HG03280 (cell line): Measurements from ENCODE around the gene CSNK1G1.
A peak's percentile ranks its signal among the peaks of the same experiment; 100 is the strongest.

ENCODE experiments used
- ATAC-seq: cut with Tn5 transposase; IDR thresholded peaks from one replicate; pipeline ENCODE4 v1.9.1; 2021; ENCODE audit warnings: mild to moderate bottlenecking, moderate library complexity; ENCODE audit not compliant: unreplicated experiment

CSNK1G1 gene

GRCh38 chr15:64156652-64157331, 199.2 kb downstream of the CSNK1G1 start:
- ATAC-seq, result no peak

- no peak for ATAC-seq
Measured at GRCh38 chr15:64155802-64156651, 199.9 kb downstream of the CSNK1G1 start.

DNA sequence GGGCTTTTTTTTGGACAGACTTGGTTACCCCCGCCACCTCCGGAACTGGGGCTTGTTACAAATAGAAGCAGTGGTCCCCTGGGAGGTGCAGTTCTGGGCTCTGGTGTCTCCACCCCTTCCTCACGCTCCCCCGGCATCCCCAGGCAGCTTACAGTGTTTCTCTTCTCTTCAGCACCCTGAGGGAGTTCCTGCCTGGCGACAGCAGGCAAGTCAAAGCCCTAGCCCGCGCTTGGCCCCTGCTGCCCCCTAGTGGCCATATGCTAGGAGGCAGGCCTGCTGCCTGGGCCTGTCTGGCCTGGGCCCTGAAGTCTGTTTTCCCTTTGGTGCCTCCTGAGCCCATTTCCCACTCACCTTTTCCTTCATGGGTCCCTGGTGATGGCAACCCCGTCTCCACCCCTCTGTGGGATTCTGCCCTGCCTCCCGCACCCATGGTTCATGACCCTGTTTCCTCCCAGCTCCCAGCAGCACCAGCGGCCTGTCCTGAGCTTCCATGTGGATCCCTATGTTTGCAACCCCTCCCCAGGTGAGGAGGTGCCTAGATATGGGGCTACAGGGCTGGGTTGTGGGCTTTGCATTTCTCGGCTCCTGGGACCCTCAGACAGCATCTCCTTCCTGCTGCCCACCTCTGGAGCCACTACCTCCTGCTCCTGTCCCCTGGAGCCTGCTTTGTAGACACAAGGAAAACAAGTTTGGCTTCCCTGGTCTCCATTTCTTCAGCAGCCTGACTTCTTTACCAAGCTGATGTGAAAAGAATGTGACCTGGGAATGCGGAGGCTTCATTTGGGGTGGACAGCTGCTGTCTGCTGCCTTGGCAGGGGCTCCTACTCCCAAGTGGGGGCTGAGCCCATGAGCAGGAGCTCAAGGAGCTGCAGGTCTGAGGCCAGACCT, 202.2 kb downstream of the CSNK1G1 start:
- peak; percentile 53 for ATAC-seq

DNA sequence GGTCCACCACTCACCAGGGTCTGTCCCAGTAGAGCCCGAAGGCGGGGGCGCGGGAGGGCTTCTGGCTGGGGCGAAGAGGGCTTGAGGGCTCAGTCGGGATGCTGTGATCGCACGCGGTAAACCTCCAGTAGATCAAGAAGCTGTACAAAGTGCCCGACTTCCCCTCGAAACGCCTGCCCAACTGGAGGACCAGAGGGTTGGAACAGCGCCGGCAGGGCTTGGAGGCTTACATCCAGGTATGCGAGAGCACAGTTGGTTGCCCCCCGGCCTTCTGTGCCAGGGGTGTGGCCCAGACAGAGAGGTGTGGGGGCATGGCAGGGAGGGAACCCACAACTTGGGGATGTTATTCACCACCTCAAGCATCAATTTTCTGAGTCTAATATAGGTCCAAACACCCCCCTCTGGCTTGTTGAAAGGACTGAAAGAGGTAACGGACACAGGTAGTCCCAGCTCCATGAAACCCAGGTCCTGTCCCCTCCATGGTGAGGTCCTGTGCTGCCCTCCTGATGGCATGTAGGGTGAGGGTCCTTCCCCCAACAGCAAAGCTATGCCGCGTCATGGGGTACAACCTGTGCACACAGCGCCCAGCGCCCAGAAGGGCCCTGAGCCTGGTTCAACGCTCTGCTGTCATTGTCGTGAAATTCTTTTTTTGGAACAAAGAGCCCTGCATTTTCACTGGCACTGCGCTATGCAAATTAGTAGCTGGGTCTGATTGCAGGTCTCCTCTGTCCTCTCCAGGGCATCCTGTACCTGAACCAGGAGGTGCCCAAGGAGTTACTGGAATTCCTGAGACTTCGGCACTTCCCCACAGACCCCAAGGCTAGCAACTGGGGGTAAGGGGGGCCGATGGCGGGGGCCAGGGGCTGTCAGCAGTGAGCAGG, 203.2 kb downstream of the CSNK1G1 start:
- peak; percentile 6 for ATAC-seq

GRCh38 chr15:64151727-64152506, 204.1 kb downstream of the CSNK1G1 start, which contains the start of gene SNX22:
TSS of gene SNX22 (plus strand) at chr15:64151731. CDS start at chr15:64151776, 45 bp downstream.
- ATAC-seq, result peak; percentile 10

DNA sequence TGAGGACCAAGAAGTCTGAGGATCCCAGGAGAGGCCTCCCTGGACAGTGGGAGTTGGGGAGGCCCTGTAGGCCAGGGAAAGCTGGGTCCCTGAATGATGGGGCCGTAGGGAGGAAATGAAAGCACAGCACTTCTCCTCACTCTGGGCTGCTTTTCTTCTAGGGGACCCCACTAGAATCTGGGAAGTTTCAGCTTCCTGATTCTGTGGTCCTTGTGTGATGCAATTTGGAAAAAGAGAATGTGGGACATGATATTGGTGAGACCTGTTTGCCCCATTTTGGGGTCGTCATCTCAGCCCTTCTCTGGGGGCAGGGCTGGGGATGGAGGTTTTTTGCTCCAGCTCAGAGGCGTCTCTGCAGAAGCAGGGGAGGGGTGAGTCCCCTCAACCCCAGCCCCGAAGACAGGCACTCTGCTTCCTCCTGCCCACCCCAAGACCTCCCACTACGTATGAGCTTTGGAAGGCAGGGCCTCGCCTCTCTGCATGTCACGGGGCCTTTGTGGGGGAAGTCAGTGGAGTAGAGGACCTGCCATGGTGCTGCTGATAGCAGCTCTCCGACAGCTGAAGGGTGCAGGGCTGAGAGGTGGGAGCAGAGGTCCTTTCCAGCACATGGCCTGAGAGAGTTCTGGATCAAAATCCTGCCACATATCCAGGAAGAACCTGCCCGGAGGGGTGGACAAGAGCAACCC, 205.9 kb downstream of the CSNK1G1 start:
- no peak for ATAC-seq

DNA sequence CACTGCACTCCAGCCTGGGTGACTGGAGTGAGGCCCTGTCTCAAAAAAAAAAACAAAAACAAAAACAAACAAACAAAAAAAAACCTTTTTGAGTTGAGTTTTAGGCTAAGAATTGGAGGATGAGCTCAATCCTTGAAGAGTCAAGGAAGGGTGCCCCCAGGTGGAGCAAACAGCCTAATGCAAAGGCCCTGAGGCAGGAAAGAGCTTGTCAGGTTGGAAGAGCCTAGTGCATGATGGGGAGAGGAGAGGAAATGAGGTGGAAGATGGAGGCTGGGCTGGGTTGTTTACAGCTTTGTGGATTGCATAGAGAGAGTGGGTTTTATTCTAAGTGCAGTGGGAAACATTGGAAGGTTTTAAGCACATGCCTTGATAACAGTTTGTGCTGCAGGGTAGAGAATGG, 206.5 kb downstream of the CSNK1G1 start:
- ATAC-seq, result no peak

GRCh38 chr15:64148581-64148980, 207.4 kb downstream of the CSNK1G1 start:
- ATAC-seq, result no peak

GRCh38 chr15:64148168-64148567, 207.8 kb downstream of the CSNK1G1 start:
- ATAC-seq, result no peak

DNA sequence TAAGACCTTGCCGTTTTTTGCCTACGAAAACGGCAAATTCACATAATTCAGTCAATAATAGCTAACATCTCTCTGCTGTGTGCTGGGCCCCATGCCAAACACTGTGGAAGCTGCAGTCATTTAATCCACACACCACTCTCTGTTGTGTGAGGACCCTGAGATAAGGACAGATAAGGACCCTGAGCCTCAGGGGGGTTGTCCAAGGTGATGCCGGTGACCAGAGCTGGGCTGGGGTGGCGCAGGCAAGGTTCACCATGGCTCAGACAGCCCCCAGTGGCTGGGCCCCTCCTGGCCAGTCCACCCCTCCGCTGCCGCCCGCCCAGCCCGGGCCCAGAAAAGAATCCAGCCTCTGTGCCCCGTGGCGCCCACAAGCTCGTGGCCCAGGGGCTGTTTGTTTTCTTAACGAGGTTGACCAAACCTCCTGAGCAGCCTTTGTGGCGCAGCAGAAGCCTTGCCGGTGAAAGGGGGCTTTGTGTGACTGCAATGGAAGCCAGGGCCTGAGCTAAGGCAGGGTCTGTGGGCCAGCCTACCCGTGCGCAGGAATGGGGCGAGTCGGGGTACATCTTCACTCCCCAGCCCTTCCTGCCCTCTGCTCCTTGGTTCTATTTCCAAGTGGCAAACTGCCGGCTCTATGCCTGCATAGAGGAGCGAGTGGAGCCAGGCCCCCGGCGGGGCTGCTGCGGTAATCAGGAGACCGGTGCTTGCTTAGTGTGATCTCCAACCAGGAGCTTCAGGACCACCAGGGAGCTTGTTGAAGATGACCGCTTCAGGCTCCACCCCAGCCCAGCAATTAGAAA, 208.9 kb downstream of the CSNK1G1 start:
- no peak for ATAC-seq

DNA sequence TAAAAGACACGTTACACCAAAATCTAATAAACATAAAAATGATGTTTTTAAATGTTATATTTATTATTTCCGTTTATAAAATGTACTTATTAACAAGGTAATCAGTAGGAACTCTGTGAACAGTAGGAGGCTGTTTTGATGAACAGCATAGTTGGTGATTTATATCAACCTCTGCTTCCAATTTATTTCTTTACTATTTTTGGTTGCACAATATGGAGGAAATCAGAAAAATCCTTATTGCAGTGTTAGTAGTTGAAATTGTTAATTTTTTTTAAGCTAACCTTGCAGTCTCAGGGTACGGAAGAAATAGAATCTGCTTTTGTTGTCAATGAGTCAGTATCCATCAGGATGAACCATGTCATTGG, 209.5 kb downstream of the CSNK1G1 start:
- no peak for ATAC-seq

- ATAC-seq, result no peak
Measured at GRCh38 chr15:64146041-64146440, 209.9 kb downstream of the CSNK1G1 start.

GRCh38 chr15:64144565-64145281, 211.2 kb downstream of the CSNK1G1 start:
- ATAC-seq, result peak; percentile 50

DNA sequence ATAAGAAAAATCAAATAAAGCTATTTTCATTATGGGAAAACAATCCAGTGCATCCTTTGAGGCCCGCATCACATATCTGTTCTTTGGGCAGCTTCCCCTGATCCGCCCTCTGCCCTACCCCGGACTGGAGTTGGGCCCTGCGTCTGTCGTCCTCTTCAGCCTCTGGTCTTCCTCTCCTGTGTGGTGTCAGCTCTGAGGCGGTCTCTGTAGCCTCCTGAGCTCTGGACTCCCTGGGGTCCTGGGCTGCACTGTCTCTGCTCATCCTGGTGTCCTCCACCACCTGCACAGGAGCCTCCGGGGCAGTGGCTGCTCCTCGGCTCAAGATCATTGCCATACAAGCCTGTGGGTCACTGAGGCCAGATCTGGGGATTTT, 211.8 kb downstream of the CSNK1G1 start:
- no peak for ATAC-seq

- no peak for ATAC-seq
Measured at GRCh38 chr15:64143276-64143675, 212.7 kb downstream of the CSNK1G1 start.

DNA sequence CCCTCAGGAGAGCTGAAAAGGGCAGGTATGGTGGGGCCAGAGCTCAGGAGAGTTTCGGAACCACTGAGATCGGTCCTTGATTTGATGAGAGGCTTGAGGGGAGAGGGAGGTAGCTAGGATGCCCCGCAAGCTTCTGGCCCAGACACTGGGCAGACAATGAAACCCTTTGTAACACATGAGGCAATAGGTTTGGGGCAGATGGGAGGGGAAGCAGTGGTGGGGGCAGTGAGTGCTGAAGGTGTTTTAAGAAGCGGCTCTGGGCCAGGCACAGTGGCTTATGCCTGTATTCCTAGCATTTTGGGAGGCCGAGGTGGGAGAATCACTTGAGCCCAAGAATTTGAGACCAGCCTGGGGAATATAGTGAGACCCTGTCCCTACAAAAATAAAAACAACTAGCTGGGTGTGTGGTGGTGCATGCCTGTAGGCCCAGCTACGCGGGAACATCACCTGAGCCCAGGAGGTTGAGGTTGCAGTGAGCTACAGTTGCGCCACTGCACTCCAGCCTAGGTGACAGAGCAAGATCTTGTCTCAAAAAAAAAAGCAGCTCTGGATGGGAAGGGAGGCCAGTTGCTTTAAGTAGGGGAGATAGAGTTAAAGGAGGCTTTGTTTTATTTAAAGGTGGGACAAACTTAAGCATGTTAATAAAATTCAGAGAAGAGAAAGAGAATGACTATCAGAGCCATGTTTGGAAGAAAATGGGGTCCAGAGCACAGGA, 214.0 kb downstream of the CSNK1G1 start:
- no peak for ATAC-seq
